GM08714 (cell line): ENCODE measurements around the gene REPS2.
"Not testable (repeated sequence)": the region's sequence is repeated elsewhere in the genome, so short reads cannot be mapped to it uniquely, and the experiment has no call there.

Source experiments
- H3K4me3 ChIP-seq: fragments of 200-500 bp; sonication (Bioruptor generic); 2 replicates; pipeline ENCODE4 v1.5.1; 2014; ENCODE audit warnings: mild to moderate bottlenecking, low read length, inconsistent platforms
- ZNF274 ChIP-seq: IDR thresholded peaks from 2 replicates; pipeline ENCODE4 v1.6.1; 2012; ENCODE audit warnings: mild to moderate bottlenecking, low read depth, low read length

The REPS2 gene

GRCh38 chrX:16934185-16934584, 12.3 kb upstream of the REPS2 start:
- no peak for TF ChIP-seq ZNF274
- no peak overlapping the region for H3K4me3 ChIP-seq

- peak overlapping the region; percentile 63 for H3K4me3 ChIP-seq
- TF ChIP-seq ZNF274 = no peak
Measured at GRCh38 chrX:16946971-16947562, 609 bp downstream of the REPS2 start.

- no peak for TF ChIP-seq ZNF274
- H3K4me3 ChIP-seq = no peak overlapping the region
Measured at GRCh38 chrX:16950423-16950822, 4.0 kb downstream of the REPS2 start.

GRCh38 chrX:16953606-16954211, 7.3 kb downstream of the REPS2 start:
- H3K4me3 ChIP-seq = no peak overlapping the region
- TF ChIP-seq ZNF274 = no peak

- TF ChIP-seq ZNF274 = no peak
- H3K4me3 ChIP-seq = no peak overlapping the region
Measured at GRCh38 chrX:16957751-16958150, 11.3 kb downstream of the REPS2 start.

GRCh38 chrX:16958356-16958755, 11.9 kb downstream of the REPS2 start:
- H3K4me3 ChIP-seq = no peak overlapping the region
- no peak for TF ChIP-seq ZNF274

GRCh38 chrX:16962661-16963060, 16.2 kb downstream of the REPS2 start:
- H3K4me3 ChIP-seq = not testable (repeated sequence)

- no peak for TF ChIP-seq ZNF274
- H3K4me3 ChIP-seq = no peak overlapping the region
Measured at GRCh38 chrX:16963216-16963615, 16.8 kb downstream of the REPS2 start.

GRCh38 chrX:16964976-16965375, 18.5 kb downstream of the REPS2 start:
- not testable (repeated sequence) for H3K4me3 ChIP-seq

- no peak overlapping the region for H3K4me3 ChIP-seq
- no peak for TF ChIP-seq ZNF274
Measured at GRCh38 chrX:16966752-16967448, 20.4 kb downstream of the REPS2 start.

- not testable (repeated sequence) for H3K4me3 ChIP-seq
Measured at GRCh38 chrX:16968753-16969152, 22.3 kb downstream of the REPS2 start.

- TF ChIP-seq ZNF274 = no peak
- H3K4me3 ChIP-seq = no peak overlapping the region
Measured at GRCh38 chrX:16970977-16971376, 24.5 kb downstream of the REPS2 start.

GRCh38 chrX:16971694-16972093, 25.2 kb downstream of the REPS2 start:
- no peak for TF ChIP-seq ZNF274
- H3K4me3 ChIP-seq = no peak overlapping the region

- no peak for TF ChIP-seq ZNF274
- H3K4me3 ChIP-seq = no peak overlapping the region
Measured at GRCh38 chrX:16975233-16975632, 28.8 kb downstream of the REPS2 start.

GRCh38 chrX:16977771-16978170, 31.3 kb downstream of the REPS2 start:
- TF ChIP-seq ZNF274 = no peak
- no peak overlapping the region for H3K4me3 ChIP-seq
